ENCODE results near the gene COPS8.

The COPS8 gene

GRCh38 chr2:237064203-237065070, 21.3 kb upstream of the COPS8 start:
- DNase-seq (ENCODE audit: low read depth in 2 of 2): no peak

GRCh38 chr2:237065071-237065377, 20.7 kb upstream of the COPS8 start:
- DNase-seq (ENCODE audit: low read depth in 2 of 2): no peak

DNA sequence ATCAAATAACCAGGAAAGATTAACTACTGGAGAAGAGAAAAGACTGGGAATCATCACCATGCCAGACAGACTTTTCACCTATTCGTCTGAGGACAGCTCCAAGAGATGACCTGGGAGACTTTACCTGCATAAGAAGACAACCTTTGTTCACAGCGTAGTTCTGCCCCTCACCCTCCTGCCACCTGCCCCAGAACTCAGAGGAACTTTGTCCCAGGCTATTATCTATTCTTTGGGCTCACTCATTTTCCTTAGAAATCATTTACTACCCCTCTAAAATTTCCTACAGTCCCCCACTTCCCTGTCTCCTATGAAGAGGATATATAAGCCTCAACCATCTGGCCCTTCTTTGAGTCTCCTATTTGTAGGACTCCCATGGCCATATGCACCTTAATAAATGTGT, 19.3 kb upstream of the COPS8 start:
- DNase-seq (ENCODE audit: low read depth in 2 of 2): no peak

DNA sequence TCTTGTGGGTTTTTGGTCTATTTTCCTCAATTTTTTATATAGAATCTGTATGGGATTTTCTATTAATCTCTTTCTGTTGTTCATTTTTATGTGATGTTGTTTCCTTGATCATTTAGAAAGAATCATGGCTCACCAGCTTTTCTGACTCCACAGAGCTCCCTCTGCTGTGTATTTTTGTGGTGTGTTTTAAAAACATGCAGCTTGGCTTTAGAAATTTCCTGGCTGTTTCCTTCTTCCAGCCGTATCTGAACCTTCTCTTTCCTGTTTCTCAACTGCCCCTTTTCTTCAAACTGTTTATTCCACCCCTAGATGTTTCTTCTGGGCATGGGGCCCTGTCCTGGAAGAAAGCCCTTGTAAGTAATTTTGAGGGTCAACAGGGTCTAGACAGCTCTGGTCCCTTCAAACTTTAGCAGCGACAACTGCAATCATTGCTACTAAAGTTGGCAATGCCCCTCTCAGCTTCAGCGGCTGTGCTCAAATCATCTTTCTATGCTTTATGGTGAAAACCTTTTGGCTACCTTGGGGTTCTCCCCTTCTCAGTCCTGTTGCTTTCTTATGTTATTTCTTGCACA, 17.6 kb upstream of the COPS8 start:
- DNase-seq (ENCODE audit: low read depth in 2 of 2): no peak

GRCh38 chr2:237072067-237072931, 13.4 kb upstream of the COPS8 start:
- DNase-seq (ENCODE audit: low read depth in 2 of 2): peak; percentile 39 to 46

- DNase-seq (ENCODE audit: low read depth in 2 of 2): no peak
These were observed 12.1 kb upstream of the COPS8 start for GRCh38 chr2:237073552-237073951.

- DNase-seq (ENCODE audit: low read depth in 2 of 2): no peak
These were observed 11.3 kb upstream of the COPS8 start for GRCh38 chr2:237074211-237074993.

DNA sequence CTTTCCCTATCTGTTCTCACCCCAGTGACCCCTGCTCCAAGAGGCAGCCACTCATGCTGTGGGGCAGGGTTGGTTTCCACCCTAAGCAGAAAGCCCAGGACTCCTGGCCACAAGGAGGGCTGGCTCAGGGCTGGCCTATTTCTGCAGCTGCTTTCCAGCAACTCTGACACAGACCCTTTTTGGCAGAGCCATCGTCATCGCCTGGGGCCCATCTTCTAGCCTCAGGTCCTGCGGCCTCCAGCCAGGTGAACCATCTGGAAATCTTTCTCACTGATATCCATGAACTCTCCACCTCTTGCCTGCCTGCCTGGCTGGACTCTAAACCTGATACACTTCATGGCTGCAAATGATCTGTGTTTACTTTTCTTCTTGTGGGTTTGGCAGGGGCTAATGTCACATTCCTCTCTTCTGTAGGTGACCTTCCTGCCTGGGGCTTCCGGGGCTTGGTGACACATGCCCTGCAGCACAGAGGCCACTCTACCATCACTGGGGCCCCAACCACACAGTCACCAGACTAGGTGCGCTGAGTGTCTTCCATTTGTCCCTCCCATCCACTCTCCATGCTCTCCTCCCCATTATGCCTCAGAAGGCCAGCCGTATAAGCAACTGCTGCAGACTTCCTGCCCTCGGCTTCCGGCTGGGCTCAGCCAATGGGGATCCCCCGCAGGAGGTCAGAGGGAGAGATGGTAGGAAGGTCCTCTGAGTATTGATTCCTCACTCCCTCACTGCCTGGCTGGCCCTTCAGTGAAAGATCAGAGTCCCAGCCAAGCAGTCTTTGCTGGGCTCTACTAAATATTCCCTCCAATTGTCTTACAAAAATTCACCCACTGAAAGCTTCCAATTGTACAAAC, 9.7 kb upstream of the COPS8 start:
- no peak for DNase-seq (ENCODE audit: low read depth in 2 of 2)

GRCh38 chr2:237081596-237081995, 4.1 kb upstream of the COPS8 start:
- DNase-seq (ENCODE audit: low read depth in 2 of 2): no peak

GRCh38 chr2:237083026-237083425, 2.7 kb upstream of the COPS8 start:
- no peak for DNase-seq (ENCODE audit: low read depth in 2 of 2)

DNA sequence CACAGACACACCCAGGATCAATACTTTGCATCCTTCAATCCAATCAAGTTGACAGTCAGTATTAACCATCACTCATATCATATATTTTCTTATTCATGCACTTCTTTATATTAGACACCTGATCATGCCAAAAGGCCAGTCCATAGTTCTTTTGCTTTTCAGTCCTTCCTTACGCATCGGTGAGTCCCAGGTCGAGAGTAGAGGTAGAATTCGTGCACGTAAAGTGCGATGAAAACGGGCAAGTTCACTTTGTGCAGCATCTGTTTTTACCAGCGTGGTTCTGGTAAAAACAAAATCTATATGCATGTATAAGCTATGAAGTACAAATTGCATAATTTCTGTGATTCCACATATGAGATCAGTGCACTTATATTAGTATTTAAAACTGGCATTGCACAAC, 1.2 kb upstream of the COPS8 start:
- no peak for DNase-seq (ENCODE audit: low read depth in 2 of 2)

DNA sequence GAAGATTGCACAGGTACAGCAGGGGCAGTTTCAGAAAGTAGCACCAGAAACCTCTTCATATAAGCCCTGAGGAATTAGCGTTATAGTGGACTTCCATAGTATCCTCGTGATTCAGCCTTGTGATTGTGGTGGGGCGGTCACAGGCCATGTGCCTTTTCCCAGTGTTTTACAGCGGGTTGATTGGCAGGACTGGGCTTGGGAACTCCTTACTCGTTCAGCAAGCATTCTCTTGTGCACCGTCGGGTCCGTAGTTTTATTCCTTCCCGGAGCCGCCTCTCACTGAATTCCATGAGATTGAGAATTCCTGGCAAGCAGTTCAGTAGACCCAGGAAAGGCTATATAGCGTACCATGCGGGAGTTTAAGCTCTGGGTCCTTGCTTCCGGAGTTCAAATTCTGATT, 5.2 kb downstream of the COPS8 start:
- no peak for DNase-seq (ENCODE audit: low read depth in 2 of 2)

DNA sequence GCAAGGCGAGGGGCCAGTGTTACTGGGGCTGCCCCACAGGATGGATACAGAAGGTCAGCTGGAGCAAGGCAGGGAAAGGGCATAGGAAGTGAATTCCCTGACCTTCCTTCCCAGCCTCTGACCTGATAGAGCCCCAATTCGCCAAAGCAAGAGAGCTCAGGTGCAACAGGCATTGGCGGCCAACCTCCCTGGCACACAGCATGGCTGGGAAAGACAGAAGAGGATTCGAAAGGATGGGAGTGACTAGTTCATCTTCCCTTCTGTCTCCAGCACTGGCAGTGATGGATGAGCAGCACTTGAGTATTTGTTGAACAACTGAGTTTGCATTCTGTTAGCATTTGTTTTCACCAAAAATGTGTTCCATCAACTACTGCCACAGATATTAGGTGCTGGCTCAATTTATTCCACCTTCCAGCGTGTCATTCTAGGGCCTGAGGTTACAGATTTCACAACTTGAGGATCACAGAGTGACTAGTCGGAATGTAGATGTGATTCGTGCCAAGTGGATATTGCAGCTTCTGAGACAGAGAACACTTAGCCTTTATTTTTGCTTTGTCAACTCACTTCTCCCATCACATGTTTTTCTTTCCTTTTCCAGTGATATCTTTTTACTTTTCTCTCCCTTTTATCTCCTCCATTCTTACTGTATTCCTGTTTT, 6.2 kb downstream of the COPS8 start:
- no peak for DNase-seq (ENCODE audit: low read depth in 2 of 2)

DNA sequence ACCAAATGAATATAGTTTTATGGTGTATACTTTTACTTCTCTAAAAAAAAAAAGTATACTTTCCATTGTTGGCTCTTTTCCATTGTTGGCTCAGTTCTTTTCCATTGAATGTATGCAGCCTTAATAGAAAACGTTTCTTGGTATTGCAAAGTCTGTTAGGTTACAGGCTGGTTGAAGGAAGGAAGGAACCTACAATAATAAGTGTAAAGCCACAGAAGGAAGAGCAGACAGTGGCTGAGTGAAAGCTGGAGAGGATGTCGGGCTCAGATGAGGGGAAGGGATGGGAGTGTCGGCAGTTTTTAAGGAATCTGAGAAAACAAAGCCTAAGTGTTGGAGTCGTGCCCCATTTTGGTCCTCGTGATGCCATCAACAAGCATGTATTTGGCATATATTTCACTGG, 6.8 kb downstream of the COPS8 start:
- no peak for DNase-seq (ENCODE audit: low read depth in 2 of 2)

DNA sequence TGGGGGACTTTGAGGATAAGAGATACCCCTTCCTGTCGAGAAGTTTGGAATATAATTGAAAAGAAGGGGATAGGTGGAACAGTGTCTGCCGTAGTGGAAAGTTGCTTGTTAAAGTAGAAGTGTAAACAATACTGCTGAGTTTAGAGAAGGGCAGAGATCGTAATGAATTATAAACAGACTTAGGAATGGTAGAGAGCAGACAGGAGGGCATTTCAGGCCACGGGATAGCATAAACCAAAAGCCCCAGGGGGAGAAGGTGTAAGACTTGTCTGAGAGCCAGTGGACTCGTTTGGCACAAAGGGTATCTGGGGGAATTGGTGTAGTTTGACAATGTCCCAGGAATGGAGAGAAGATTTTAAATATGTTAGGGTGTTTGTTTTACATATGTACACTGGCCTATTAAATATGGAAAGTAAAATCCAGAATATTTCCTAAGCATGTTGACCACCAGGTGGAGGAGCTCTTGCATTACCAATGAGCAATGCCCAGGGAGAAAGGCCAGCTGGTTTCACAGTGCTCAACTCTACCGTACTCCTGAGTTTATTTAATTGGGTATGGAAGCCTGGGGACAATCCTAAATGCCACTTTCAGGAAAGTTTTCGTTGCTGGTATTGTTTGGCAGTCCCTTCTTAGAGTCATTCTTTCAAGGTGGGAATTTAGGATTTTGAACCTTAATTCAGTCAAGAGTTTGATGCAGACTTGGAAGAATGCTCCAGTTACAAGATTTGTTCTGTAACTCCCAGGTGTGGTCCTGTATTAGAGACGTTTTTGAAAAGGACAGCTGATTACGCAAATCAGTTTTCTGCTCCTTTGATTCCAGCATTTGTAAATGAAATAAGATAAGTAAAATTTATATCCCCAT, 7.5 kb downstream of the COPS8 start:
- no peak for DNase-seq (ENCODE audit: low read depth in 2 of 2)

DNA sequence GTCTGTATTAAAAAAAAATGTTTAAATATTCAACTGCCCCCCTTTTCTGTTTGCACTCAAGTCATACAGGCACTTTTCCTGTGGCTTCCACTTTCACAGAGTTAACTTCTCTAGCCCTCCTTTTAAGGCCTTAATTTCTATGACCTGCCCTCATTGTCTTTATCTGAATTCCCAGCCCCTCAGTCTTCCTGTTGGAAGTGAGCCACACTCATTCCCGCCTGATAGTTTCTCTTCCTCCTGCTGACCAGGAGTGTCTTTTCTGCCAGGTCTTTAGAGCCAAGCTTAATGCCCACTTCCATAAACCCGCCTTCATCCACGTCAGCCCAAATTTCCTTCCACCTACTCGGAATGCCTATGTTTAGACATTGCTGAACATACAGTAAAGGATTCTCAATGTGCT, 10.5 kb downstream of the COPS8 start:
- DNase-seq (ENCODE audit: low read depth in 2 of 2): no peak

GRCh38 chr2:237096911-237097310, 11.2 kb downstream of the COPS8 start:
- no peak for DNase-seq (ENCODE audit: low read depth in 2 of 2)

DNA sequence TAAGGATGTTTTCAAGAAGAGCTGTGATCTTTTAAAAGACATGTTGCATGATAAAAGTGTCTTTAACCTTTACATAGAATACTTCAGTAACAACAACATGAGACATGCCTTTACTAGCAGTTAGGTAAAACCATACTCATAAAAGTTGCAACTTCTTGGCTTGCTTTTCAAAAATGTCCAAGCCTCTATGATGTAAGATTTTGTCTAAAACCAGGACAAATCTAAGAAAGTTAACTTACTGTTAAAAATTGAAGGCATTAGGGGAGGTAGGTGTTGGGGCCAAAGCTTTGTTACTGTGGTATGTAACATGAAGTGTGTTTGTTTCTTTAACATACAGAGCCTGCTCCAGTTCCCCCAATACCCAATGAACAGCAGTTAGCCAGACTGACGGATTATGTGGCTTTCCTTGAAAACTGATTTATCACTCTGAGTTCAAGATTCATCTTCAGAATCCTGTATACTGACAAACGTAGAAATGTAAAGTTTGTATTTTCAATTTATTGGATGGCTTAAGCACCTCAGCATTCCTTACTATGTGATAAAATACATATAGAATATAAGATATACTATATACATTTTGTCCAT, 11.7 kb downstream of the COPS8 start:
- DNase-seq (ENCODE audit: low read depth in 2 of 2): no peak

All from activated CD8-positive, alpha-beta memory T cell treated with anti-CD3 and anti-CD28 coated beads for 4 hours (primary cell).